Loucy (cell line): Measurements from ENCODE around the gene ASB8.

ENCODE experiments used
- H2AFZ ChIP-seq: fragments of 200-600 bp; sonication (generic); 2 replicates; pipeline ENCODE4 v1.6.0; 2016; ENCODE audit warnings: antibody characterized with exemption, mild to moderate bottlenecking, low read length, moderate library complexity
- H3F3A ChIP-seq: fragments of 200-600 bp; 2 replicates; pipeline ENCODE4 v1.6.0; 2016; ENCODE audit warnings: antibody characterized with exemption, low read depth, mild to moderate bottlenecking
- H3K27me3 ChIP-seq: fragments of 200-600 bp; sonication (generic); 2 replicates; pipeline ENCODE4 v1.6.1; 2014; ENCODE audit warnings: low read length, mild to moderate bottlenecking; ENCODE audit not compliant: insufficient read depth, poor library complexity, severe bottlenecking
- H3K36me3 ChIP-seq: fragments of 200-600 bp; sonication (generic); 2 replicates; pipeline ENCODE4 v1.6.1; 2016; ENCODE audit warnings: low read length; ENCODE audit not compliant: insufficient read depth
- H3K4me1 ChIP-seq: fragments of 200-600 bp; sonication (generic); 2 replicates; pipeline ENCODE4 v1.5.1; 2014; ENCODE audit warnings: low read length, mild to moderate bottlenecking; ENCODE audit not compliant: insufficient read depth, poor library complexity, severe bottlenecking
- H3K4me2 ChIP-seq: fragments of 200-600 bp; sonication (generic); 2 replicates; pipeline ENCODE4 v1.6.0; 2014; ENCODE audit warnings: antibody characterized with exemption, low read length, low read depth, mild to moderate bottlenecking; ENCODE audit not compliant: poor library complexity, severe bottlenecking
- H3K4me3 ChIP-seq: fragments of 200-600 bp; sonication (generic); 2 replicates; pipeline ENCODE4 v1.5.1; 2014; ENCODE audit warnings: low read length, mild to moderate bottlenecking, mixed read lengths; ENCODE audit not compliant: poor library complexity, severe bottlenecking
- H3K79me2 ChIP-seq: fragments of 200-600 bp; sonication (generic); 2 replicates; pipeline ENCODE4 v1.6.1; 2014; ENCODE audit warnings: low read length; ENCODE audit not compliant: insufficient read depth
- H3K9ac ChIP-seq: fragments of 200-600 bp; sonication (generic); 2 replicates; pipeline ENCODE4 v1.6.0; 2014; ENCODE audit warnings: mild to moderate bottlenecking, low read depth, low read length, moderate library complexity; ENCODE audit not compliant: poor library complexity, severe bottlenecking
- H3K9me2 ChIP-seq: fragments of 200-600 bp; sonication (generic); replicated peaks from 2 replicates; pipeline ENCODE4 v1.6.1; 2016; ENCODE audit warnings: low read depth, low read length, mixed read lengths
- H3K9me3 ChIP-seq: fragments of 200-600 bp; sonication (generic); 2 replicates; pipeline ENCODE4 v1.6.1; 2014; ENCODE audit warnings: mild to moderate bottlenecking, antibody characterized with exemption, low read length, low read depth; ENCODE audit not compliant: insufficient read depth
- H4K20me1 ChIP-seq: fragments of 200-600 bp; sonication (generic); 2 replicates; pipeline ENCODE4 v1.6.0; 2014; ENCODE audit warnings: antibody characterized with exemption, low read length, mild to moderate bottlenecking; ENCODE audit not compliant: insufficient read depth, poor library complexity, severe bottlenecking
- EZH2phosphoT487 ChIP-seq: fragments of 200-600 bp; IDR thresholded peaks from 2 replicates; pipeline ENCODE4 v1.6.1; 2018; ENCODE audit warnings: antibody characterized with exemption, mild to moderate bottlenecking, moderate library complexity, borderline replicate concordance
- TF ChIP-seq, protein P1 (sequence below): fragments of 200-600 bp; sonication (generic); conservative IDR thresholded peaks from 2 replicates; pipeline ENCODE4 v1.5.1; 2014; ENCODE audit warnings: mild to moderate bottlenecking, antibody characterized with exemption, low read length

The ASB8 gene

DNA sequence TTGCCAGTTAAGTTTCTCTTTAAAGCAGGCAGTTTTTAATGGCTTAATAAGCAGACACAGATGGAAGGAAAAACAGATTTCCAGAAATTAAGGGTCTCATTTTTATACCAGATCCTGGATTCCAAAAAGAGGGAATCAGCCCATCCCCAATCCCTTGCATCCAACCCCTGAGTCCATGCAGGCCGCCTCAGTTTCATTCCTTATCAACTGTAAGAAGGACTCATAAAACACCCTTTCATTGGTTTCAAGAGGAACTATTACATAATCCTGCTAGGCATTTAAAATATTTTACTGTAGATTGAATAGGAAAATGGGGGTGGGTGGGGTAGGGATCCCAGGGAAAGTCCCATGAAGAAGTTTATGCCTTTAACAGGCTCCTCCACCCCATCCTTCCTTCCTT, 35.5 kb upstream of the ASB8 start:
- H2AFZ ChIP-seq = no peak overlapping the region
- no peaks in the 10 kb centered on the region for H3K36me3 ChIP-seq
- H3K9me2 ChIP-seq = no peaks in the 10 kb centered on the region
- H3K9me3 ChIP-seq = no peaks in the 10 kb centered on the region
- no peak overlapping the region for H3K9ac ChIP-seq
- H3F3A ChIP-seq = no peaks in the 10 kb centered on the region
- no peaks in the 10 kb centered on the region for H3K79me2 ChIP-seq
- H4K20me1 ChIP-seq = no peaks in the 10 kb centered on the region
- no peak overlapping the region for H3K4me3 ChIP-seq
- H3K4me1 ChIP-seq = peaks cover 13% of the 10 kb centered on the region
- TF ChIP-seq, protein P1, sequence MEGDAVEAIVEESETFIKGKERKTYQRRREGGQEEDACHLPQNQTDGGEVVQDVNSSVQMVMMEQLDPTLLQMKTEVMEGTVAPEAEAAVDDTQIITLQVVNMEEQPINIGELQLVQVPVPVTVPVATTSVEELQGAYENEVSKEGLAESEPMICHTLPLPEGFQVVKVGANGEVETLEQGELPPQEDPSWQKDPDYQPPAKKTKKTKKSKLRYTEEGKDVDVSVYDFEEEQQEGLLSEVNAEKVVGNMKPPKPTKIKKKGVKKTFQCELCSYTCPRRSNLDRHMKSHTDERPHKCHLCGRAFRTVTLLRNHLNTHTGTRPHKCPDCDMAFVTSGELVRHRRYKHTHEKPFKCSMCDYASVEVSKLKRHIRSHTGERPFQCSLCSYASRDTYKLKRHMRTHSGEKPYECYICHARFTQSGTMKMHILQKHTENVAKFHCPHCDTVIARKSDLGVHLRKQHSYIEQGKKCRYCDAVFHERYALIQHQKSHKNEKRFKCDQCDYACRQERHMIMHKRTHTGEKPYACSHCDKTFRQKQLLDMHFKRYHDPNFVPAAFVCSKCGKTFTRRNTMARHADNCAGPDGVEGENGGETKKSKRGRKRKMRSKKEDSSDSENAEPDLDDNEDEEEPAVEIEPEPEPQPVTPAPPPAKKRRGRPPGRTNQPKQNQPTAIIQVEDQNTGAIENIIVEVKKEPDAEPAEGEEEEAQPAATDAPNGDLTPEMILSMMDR = no peak
- no peak for TF ChIP-seq EZH2phosphoT487
- H3K27me3 ChIP-seq = no peaks in the 10 kb centered on the region
- H3K4me2 ChIP-seq = no peak overlapping the region

DNA sequence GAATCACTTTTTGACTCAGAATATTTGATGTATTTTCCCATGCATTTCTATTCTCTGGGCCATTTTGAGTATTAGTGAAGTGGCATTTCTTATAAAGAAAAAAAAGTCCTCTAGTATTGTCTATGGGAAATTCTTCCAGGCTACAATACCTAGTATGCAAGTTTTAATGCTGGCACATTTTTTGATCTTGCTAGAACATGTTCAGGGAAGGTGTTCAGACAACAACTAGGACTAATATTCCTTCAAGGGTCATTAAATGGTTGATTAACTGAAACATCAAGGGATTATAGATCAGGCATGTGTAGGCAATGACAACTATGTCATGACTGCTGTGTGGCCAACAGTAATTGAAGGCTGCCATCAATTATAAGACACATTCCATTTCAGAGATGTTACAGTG, 33.8 kb upstream of the ASB8 start:
- H3K36me3 ChIP-seq = no peaks in the 10 kb centered on the region
- no peak overlapping the region for H3K4me3 ChIP-seq
- no peaks in the 10 kb centered on the region for H3K9me2 ChIP-seq
- H3K4me2 ChIP-seq = no peak overlapping the region
- TF ChIP-seq EZH2phosphoT487 = no peak
- TF ChIP-seq, protein P1 = no peak
- H3K9ac ChIP-seq = no peak overlapping the region
- no peaks in the 10 kb centered on the region for H3K27me3 ChIP-seq
- H3K79me2 ChIP-seq = no peaks in the 10 kb centered on the region
- H3K4me1 ChIP-seq = peaks cover 11% of the 10 kb centered on the region
- no peaks in the 10 kb centered on the region for H4K20me1 ChIP-seq
- no peaks in the 10 kb centered on the region for H3K9me3 ChIP-seq
- H2AFZ ChIP-seq = no peak overlapping the region
- no peaks in the 10 kb centered on the region for H3F3A ChIP-seq

DNA sequence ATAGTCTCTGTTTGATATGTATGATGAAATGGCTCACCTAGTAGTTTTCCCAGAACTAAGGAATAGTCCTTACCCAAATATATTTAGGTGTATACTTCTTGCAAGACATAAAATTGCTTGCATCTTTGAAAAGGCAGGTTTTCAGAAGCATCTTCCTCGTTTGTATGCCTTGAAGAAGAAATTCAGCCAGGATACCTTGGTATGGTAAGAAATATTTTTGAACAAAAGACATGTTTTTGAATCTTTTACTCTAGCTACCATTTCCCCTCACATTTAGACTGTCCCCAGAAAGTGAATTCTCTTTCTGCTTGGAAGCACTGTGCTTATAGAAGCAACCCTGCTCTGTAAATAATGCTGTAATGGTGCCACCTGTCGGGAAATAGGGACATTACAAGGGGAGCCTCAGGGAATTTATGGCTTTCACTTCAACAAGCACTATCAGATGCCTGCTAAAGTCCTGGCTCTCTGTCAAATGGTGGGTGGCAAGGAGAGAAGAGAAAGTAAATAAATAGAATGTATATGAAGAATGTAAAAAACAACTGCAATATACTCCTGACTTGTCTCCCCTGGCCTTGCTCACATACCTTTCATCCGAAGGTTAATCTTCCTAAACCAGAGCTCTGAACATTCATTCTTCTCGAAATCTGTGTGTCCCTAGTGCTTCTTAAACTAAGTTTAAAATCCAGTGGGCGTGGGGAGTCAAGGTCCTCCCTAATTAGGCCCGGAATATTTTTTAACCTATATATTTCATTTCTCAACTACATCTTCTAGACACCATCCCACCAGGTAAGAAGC, 32.2 kb upstream of the ASB8 start:
- peaks cover 24% of the 10 kb centered on the region for H3K4me1 ChIP-seq
- TF ChIP-seq EZH2phosphoT487 = no peak
- TF ChIP-seq, protein P1 = peak; percentile 92
- H3K27me3 ChIP-seq = no peaks in the 10 kb centered on the region
- no peaks in the 10 kb centered on the region for H4K20me1 ChIP-seq
- no peaks in the 10 kb centered on the region for H3K79me2 ChIP-seq
- H3K9ac ChIP-seq = no peak overlapping the region
- no peaks in the 10 kb centered on the region for H3K36me3 ChIP-seq
- no peaks in the 10 kb centered on the region; the same call in 1 of the 2 replicates for H3F3A ChIP-seq
- no peak overlapping the region for H3K4me2 ChIP-seq
- no peak overlapping the region for H3K4me3 ChIP-seq
- no peaks in the 10 kb centered on the region for H3K9me3 ChIP-seq
- no peak overlapping the region for H2AFZ ChIP-seq
- H3K9me2 ChIP-seq = no peaks in the 10 kb centered on the region
